ENCODE measurements around the gene HOMER1. TPM values are rescaled to one million over a fixed set of nuclear protein-coding genes. Genes with fewer than 3 reads are reported as not detected.

HOMER1 gene
- total RNA-seq, 1 experiment from 2014 or later, result 17.2 TPM

- Mint-ChIP-seq H3K4me3 (ENCODE audit: unreplicated experiment) (no peak overlapping the region), H3K36me3 (ENCODE audit: insufficient read depth, unreplicated experiment) (no peaks in the 10 kb centered on the region), H3K27ac (ENCODE audit: low read depth, unreplicated experiment) (no peak overlapping the region), H3K27me3 (ENCODE audit: insufficient read depth, unreplicated experiment) (no peaks in the 10 kb centered on the region), H3K4me1 (ENCODE audit: insufficient read depth, unreplicated experiment) (peaks cover 6% of the 10 kb centered on the region), H3K9me3 (ENCODE audit: unreplicated experiment) (no peaks in the 10 kb centered on the region)
- no peak for DNase-seq (ENCODE audit: unreplicated experiment)
- CTCF ChIA-PET, result interaction anchor here (0.6 to 1.3 kb wide), 2 partner anchors 48 to 404 kb away, joined by 3 read pairs; no protein-coding TSS in a partner anchor
- no TSS peak for BruUV-seq (replicated peaks)
- POLR2A ChIA-PET, result interaction anchor here (1.7 to 5.7 kb wide), 2 partner anchors 10 to 25 kb away, joined by 7 to 58 read pairs; partner anchors contain the start of gene HOMER1
- no peak for TF ChIP-seq CTCF (IDR thresholded peaks at IDR 0.05; ENCODE audit: unreplicated experiment)
- intact Hi-C loops (cut with micrococcal nuclease), result no loop called here
Measured at GRCh38 chr5:79487251-79487650, 26.7 kb downstream of the HOMER1 start.

GRCh38 chr5:79486116-79486515, 27.8 kb downstream of the HOMER1 start:
- ChIA-PET CTCF (interaction anchor here (1.1 to 1.7 kb wide), 2 partner anchors 17 to 26 kb away, joined by 3 to 4 read pairs; no protein-coding TSS in a partner anchor), POLR2A (interaction anchor here (0.6 to 1.4 kb wide), 7 partner anchors 8 to 947 kb away, joined by 3 to 5 read pairs (median 3); no protein-coding TSS in a partner anchor)
- no peak for DNase-seq (ENCODE audit: unreplicated experiment)
- no peaks in the 10 kb centered on the region for H3K36me3 Mint-ChIP-seq (ENCODE audit: insufficient read depth, unreplicated experiment)
- intact Hi-C loops (cut with micrococcal nuclease), result no loop called here
- no peak overlapping the region for H3K4me3 Mint-ChIP-seq (ENCODE audit: unreplicated experiment)
- no peak overlapping the region for H3K27ac Mint-ChIP-seq (ENCODE audit: low read depth, unreplicated experiment)
- BruUV-seq (replicated peaks), result no TSS peak
- H3K4me1 Mint-ChIP-seq (ENCODE audit: insufficient read depth, unreplicated experiment), result peaks cover 6% of the 10 kb centered on the region
- H3K9me3 Mint-ChIP-seq (ENCODE audit: unreplicated experiment), result no peaks in the 10 kb centered on the region
- H3K27me3 Mint-ChIP-seq (ENCODE audit: insufficient read depth, unreplicated experiment), result no peaks in the 10 kb centered on the region
- TF ChIP-seq CTCF (IDR thresholded peaks at IDR 0.05; ENCODE audit: unreplicated experiment), result no peak

- no peak for TF ChIP-seq CTCF (IDR thresholded peaks at IDR 0.05; ENCODE audit: unreplicated experiment)
- POLR2A ChIA-PET, result interaction anchor here (0.7 to 1.4 kb wide), 5 partner anchors 9 to 32 kb away, joined by 3 to 7 read pairs (median 3); partner anchors contain the start of gene HOMER1
- Mint-ChIP-seq H3K4me1 (ENCODE audit: insufficient read depth, unreplicated experiment) (peaks cover 6% of the 10 kb centered on the region), H3K4me3 (ENCODE audit: unreplicated experiment) (no peak overlapping the region), H3K27ac (ENCODE audit: low read depth, unreplicated experiment) (no peak overlapping the region), H3K36me3 (ENCODE audit: insufficient read depth, unreplicated experiment) (no peaks in the 10 kb centered on the region), H3K27me3 (ENCODE audit: insufficient read depth, unreplicated experiment) (no peaks in the 10 kb centered on the region), H3K9me3 (ENCODE audit: unreplicated experiment) (no peaks in the 10 kb centered on the region)
- BruUV-seq (replicated peaks), result no TSS peak
- intact Hi-C loops (cut with micrococcal nuclease), result no loop called here
- no peak for DNase-seq (ENCODE audit: unreplicated experiment)
- CTCF ChIA-PET, result interaction anchor here (1.3 to 1.7 kb wide), 2 partner anchors 18 to 27 kb away, joined by 4 read pairs; no protein-coding TSS in a partner anchor
Measured at GRCh38 chr5:79484731-79485130, 29.2 kb downstream of the HOMER1 start.

GRCh38 chr5:79481574-79481973, 32.4 kb downstream of the HOMER1 start:
- Mint-ChIP-seq H3K4me3 (ENCODE audit: unreplicated experiment) (no peak overlapping the region), H3K4me1 (ENCODE audit: insufficient read depth, unreplicated experiment) (no peaks in the 10 kb centered on the region), H3K36me3 (ENCODE audit: insufficient read depth, unreplicated experiment) (no peaks in the 10 kb centered on the region), H3K9me3 (ENCODE audit: unreplicated experiment) (no peaks in the 10 kb centered on the region), H3K27me3 (ENCODE audit: insufficient read depth, unreplicated experiment) (no peaks in the 10 kb centered on the region), H3K27ac (ENCODE audit: low read depth, unreplicated experiment) (no peak overlapping the region)
- DNase-seq (ENCODE audit: unreplicated experiment), result no peak
- ChIA-PET CTCF (interaction anchor here (0.5 to 1.6 kb wide), 7 partner anchors 9 to 351 kb away, joined by 3 to 12 read pairs (median 3); no protein-coding TSS in a partner anchor), POLR2A (interaction anchor here (0.6 to 1.0 kb wide), 3 partner anchors 26 to 42 kb away, joined by 3 to 4 read pairs (median 3); no protein-coding TSS in a partner anchor)
- intact Hi-C loops (cut with micrococcal nuclease), result no loop called here
- BruUV-seq (replicated peaks), result no TSS peak
- no peak for TF ChIP-seq CTCF (IDR thresholded peaks at IDR 0.05; ENCODE audit: unreplicated experiment)

Data from MCF 10A (cell line).